Neural crest cell (in vitro differentiated cells): ENCODE data around the gene NR3C2. TPM values are rescaled to one million over a fixed set of nuclear protein-coding genes. Genes with fewer than 3 reads are reported as not detected.

ENCODE experiments used
- DNase-seq: peaks from one replicate; pipeline ENCODE4 v3.0.0; 2021; ENCODE audit warnings: low read depth, mixed read lengths, low spot score
- H3K27ac Mint-ChIP-seq: one replicate; pipeline ENCODE4 v1.8.0; 2021; ENCODE audit warnings: mild to moderate bottlenecking, mixed read lengths; ENCODE audit not compliant: unreplicated experiment
- H3K27me3 Mint-ChIP-seq: 2 replicates; pipeline ENCODE4 v1.8.0; 2021; ENCODE audit warnings: low read depth, mild to moderate bottlenecking, mixed read lengths
- H3K36me3 Mint-ChIP-seq: 2 replicates; pipeline ENCODE4 v1.8.0; 2021; ENCODE audit warnings: low read depth, mild to moderate bottlenecking, mixed read lengths
- H3K4me1 Mint-ChIP-seq: 2 replicates; pipeline ENCODE4 v1.8.0; 2021; ENCODE audit warnings: mixed read lengths
- H3K4me3 Mint-ChIP-seq: one replicate; pipeline ENCODE4 v1.8.0; 2021; ENCODE audit warnings: mild to moderate bottlenecking, mixed read lengths
- H3K9me3 Mint-ChIP-seq: 2 replicates; pipeline ENCODE4 v1.8.0; 2021; ENCODE audit warnings: mixed read lengths
- CTCF ChIP-seq: fragments of 200-600 bp; sonication (generic); conservative IDR thresholded peaks from 2 replicates; pipeline ENCODE4 v1.5.0; 2021; ENCODE audit warnings: antibody characterized with exemption, mild to moderate bottlenecking
- total RNA-seq: library from RNA; stranded (reverse); gene quantifications from 2 replicates; pipeline ENCODE4 v1.2.1, GENCODE V29; 2021

NR3C2 gene
- total RNA-seq, 1 donor from 2014 or later: 0.21 TPM

DNA sequence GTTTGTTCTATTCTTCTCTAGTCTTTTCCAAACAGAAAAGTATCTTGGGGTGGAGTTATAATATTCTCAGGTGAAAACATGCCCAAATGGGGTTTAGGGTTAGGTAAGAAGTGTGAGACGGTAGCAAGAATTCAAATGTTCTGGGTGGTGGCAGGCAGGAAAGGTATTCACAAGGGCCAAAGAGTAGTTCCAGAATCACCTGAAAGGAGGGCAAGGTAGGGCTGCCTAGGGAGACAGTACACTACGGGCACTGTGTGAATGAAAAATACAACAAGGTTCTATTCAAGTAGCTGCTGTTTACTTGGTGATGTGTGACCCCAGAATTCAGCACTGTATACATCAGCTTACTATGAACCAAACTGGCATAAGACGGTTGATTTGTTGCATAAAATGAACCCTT is 51.9 kb downstream of the NR3C2 start:
- no peak for TF ChIP-seq CTCF
- Mint-ChIP-seq H3K36me3 (no peaks in the 10 kb centered on the region), H3K27ac (no peak overlapping the region), H3K9me3 (no peaks in the 10 kb centered on the region), H3K4me3 (no peak overlapping the region), H3K27me3 (no peaks in the 10 kb centered on the region), H3K4me1 (peaks cover 4% of the 10 kb centered on the region)
- no peak for DNase-seq

DNA sequence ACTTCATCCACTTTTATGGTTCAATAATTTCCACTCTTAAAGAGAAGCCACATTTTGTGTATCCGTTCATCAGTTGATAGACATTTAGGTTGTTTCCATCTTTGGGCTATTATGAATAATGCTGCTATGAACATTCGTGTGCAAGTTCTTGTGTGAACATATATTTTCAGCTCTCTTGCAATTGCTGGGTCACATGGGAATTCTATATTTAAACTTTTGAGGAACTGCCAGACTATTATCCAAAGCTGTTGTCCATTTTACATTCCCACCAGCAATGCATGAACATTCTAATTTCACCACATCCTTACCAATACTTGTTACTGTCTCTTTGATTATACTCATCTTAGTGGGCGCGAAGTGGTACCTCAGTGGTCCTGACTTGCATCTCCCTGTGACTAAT is 61.9 kb downstream of the NR3C2 start:
- Mint-ChIP-seq H3K27ac (no peak overlapping the region), H3K9me3 (peaks cover 7% of the 10 kb centered on the region), H3K27me3 (no peaks in the 10 kb centered on the region), H3K4me1 (peaks cover 5% of the 10 kb centered on the region), H3K4me3 (no peak overlapping the region), H3K36me3 (no peaks in the 10 kb centered on the region)
- no peak for TF ChIP-seq CTCF
- DNase-seq: no peak

- no peak for TF ChIP-seq CTCF
- H3K36me3 Mint-ChIP-seq: no peaks in the 10 kb centered on the region
- H3K27me3 Mint-ChIP-seq: no peaks in the 10 kb centered on the region
- H3K4me3 Mint-ChIP-seq: no peak overlapping the region
- DNase-seq: no peak
- peaks cover 7% of the 10 kb centered on the region for H3K9me3 Mint-ChIP-seq
- peaks cover 5% of the 10 kb centered on the region for H3K4me1 Mint-ChIP-seq
- H3K27ac Mint-ChIP-seq: peak overlapping the region; percentile 45
Measured at GRCh38 chr4:148376151-148376550, 66.1 kb downstream of the NR3C2 start.

- Mint-ChIP-seq H3K9me3 (peaks cover 7% of the 10 kb centered on the region), H3K27me3 (no peaks in the 10 kb centered on the region), H3K36me3 (no peaks in the 10 kb centered on the region), H3K4me1 (peaks cover 5% of the 10 kb centered on the region), H3K27ac (no peak overlapping the region), H3K4me3 (no peak overlapping the region)
- no peak for DNase-seq
- no peak for TF ChIP-seq CTCF
Measured at GRCh38 chr4:148375584-148375983, 66.6 kb downstream of the NR3C2 start.

GRCh38 chr4:148373093-148373492 is 69.1 kb downstream of the NR3C2 start:
- TF ChIP-seq CTCF: no peak
- DNase-seq: no peak
- Mint-ChIP-seq H3K4me1 (peaks cover 5% of the 10 kb centered on the region), H3K27ac (no peak overlapping the region), H3K36me3 (no peaks in the 10 kb centered on the region), H3K4me3 (no peak overlapping the region), H3K9me3 (peaks cover 5% of the 10 kb centered on the region), H3K27me3 (no peaks in the 10 kb centered on the region)

GRCh38 chr4:148369919-148370318 is 72.3 kb downstream of the NR3C2 start:
- no peak for DNase-seq
- Mint-ChIP-seq H3K4me1 (no peaks in the 10 kb centered on the region), H3K9me3 (no peaks in the 10 kb centered on the region), H3K27me3 (peaks cover 3% of the 10 kb centered on the region), H3K4me3 (no peak overlapping the region), H3K27ac (no peak overlapping the region), H3K36me3 (no peaks in the 10 kb centered on the region)
- no peak for TF ChIP-seq CTCF
